Measurements from ENCODE around the gene PTPRO.

DNA sequence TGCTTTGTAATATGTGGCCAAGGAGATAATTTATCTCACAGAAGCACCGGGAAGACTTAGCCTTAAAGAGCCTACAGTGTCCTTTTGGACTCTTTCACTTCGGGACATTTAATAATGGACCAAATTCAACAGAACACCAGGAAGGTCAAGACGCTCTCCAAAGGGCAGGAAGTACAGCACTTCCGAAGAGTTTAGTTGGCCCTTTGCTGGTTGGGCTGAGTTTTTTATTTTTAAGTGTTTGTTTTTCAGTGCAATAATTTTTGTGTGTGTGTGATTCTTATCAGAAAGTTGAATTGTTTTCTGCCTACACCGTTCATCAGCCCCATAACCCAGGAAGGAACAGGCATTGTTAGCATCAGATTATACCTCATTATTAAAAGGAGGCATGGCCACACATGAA lies 273.9 kb downstream of the PTPRO start:
- TF ChIP-seq, protein P1, sequence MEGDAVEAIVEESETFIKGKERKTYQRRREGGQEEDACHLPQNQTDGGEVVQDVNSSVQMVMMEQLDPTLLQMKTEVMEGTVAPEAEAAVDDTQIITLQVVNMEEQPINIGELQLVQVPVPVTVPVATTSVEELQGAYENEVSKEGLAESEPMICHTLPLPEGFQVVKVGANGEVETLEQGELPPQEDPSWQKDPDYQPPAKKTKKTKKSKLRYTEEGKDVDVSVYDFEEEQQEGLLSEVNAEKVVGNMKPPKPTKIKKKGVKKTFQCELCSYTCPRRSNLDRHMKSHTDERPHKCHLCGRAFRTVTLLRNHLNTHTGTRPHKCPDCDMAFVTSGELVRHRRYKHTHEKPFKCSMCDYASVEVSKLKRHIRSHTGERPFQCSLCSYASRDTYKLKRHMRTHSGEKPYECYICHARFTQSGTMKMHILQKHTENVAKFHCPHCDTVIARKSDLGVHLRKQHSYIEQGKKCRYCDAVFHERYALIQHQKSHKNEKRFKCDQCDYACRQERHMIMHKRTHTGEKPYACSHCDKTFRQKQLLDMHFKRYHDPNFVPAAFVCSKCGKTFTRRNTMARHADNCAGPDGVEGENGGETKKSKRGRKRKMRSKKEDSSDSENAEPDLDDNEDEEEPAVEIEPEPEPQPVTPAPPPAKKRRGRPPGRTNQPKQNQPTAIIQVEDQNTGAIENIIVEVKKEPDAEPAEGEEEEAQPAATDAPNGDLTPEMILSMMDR (IDR thresholded peaks at IDR 0.05) = no peak
- TF ChIP-seq EZH2 (IDR thresholded peaks at IDR 0.05) = no peak
